Measurements from ENCODE around the gene DCPS. TPM values are rescaled to one million over a fixed set of nuclear protein-coding genes. Genes with fewer than 3 reads are reported as not detected.
"Not testable (repeated sequence)": the region's sequence is repeated elsewhere in the genome, so short reads cannot be mapped to it uniquely, and the experiment has no call there.

DCPS gene
- total RNA-seq, 1 experiment from 2014 or later, result 26.2 TPM

GRCh38 chr11:126363706-126364248 is 59.9 kb downstream of the DCPS start (continued):
- TF ChIP-seq CDX4 (CRISPR knock-in tag; IDR thresholded peaks at IDR 0.05; ENCODE audit: borderline replicate concordance), result no peak

- ATAC-seq; H3K27me3 Mint-ChIP-seq (ENCODE audit: low read depth); DNase-seq (ENCODE audit: low spot score); H3K27ac Mint-ChIP-seq; CTCF ChIA-PET; H3K4me3 Mint-ChIP-seq; H3K36me3 Mint-ChIP-seq; H3K9me3 Mint-ChIP-seq; POLR2A ChIA-PET: not testable (repeated sequence)
- peaks cover 47% of the 10 kb centered on the region for H3K4me1 Mint-ChIP-seq
Measured at GRCh38 chr11:126364735-126365134, 60.9 kb downstream of the DCPS start.

GRCh38 chr11:126365508-126365907 is 61.6 kb downstream of the DCPS start:
- H3K27me3 Mint-ChIP-seq (ENCODE audit: low read depth); DNase-seq (ENCODE audit: low spot score); CTCF ChIA-PET; H3K4me3 Mint-ChIP-seq; ATAC-seq; H3K27ac Mint-ChIP-seq; H3K36me3 Mint-ChIP-seq; H3K9me3 Mint-ChIP-seq; POLR2A ChIA-PET: not testable (repeated sequence)
- peaks cover 44% of the 10 kb centered on the region for H3K4me1 Mint-ChIP-seq

GRCh38 chr11:126366064-126366822 is 62.4 kb downstream of the DCPS start:
- Mint-ChIP-seq H3K27ac (peak overlapping the region; percentile 65; the same call in 1 of the 2 replicates), H3K4me3 (peak overlapping the region; percentile 25; the same call in 1 of the 2 replicates), H3K27me3 (ENCODE audit: low read depth) (no peaks in the 10 kb centered on the region), H3K9me3 (no peaks in the 10 kb centered on the region), H3K36me3 (no peaks in the 10 kb centered on the region), H3K4me1 (peaks cover 38% of the 10 kb centered on the region)
- TF ChIP-seq AR (CRISPR knock-in tag; IDR thresholded peaks at IDR 0.05) (no peak), USF2 (CRISPR knock-in tag; IDR thresholded peaks at IDR 0.05) (no peak), ETV6 (CRISPR knock-in tag; IDR thresholded peaks at IDR 0.05) (no peak), PREB (CRISPR knock-in tag; IDR thresholded peaks at IDR 0.05; ENCODE audit: borderline replicate concordance) (no peak), GABPB1 (CRISPR knock-in tag; IDR thresholded peaks at IDR 0.05) (no peak), SMAD3 (CRISPR knock-in tag; IDR thresholded peaks at IDR 0.05; ENCODE audit: borderline replicate concordance) (no peak)
- POLR2A ChIA-PET, result no interaction called here
- DNase-seq (ENCODE audit: low spot score), result no peak
- ATAC-seq, result no peak
- CTCF ChIA-PET, result interaction anchor here (0.7 kb wide), 1 partner anchor 56 kb away, joined by 5 read pairs; no protein-coding TSS in a partner anchor

- CTCF ChIA-PET; H3K4me3 Mint-ChIP-seq; H3K27ac Mint-ChIP-seq; H3K9me3 Mint-ChIP-seq; H3K27me3 Mint-ChIP-seq (ENCODE audit: low read depth); H3K36me3 Mint-ChIP-seq: not testable (repeated sequence)
- DNase-seq (ENCODE audit: low spot score), result peak; percentile 38
- peak; percentile 44 for ATAC-seq
- H3K4me1 Mint-ChIP-seq, result peaks cover 38% of the 10 kb centered on the region
- POLR2A ChIA-PET, result interaction anchor here (0.7 kb wide), 1 partner anchor 98 kb away, joined by 4 read pairs; no protein-coding TSS in a partner anchor
- TF ChIP-seq ZNF263 (CRISPR knock-in tag; IDR thresholded peaks at IDR 0.05; ENCODE audit: low read depth), result peak; percentile 94
Measured at GRCh38 chr11:126366823-126367654, 63.2 kb downstream of the DCPS start.

GRCh38 chr11:126367806-126368205 is 63.9 kb downstream of the DCPS start:
- H3K4me3 Mint-ChIP-seq; H3K9me3 Mint-ChIP-seq; H3K27ac Mint-ChIP-seq; DNase-seq (ENCODE audit: low spot score); H3K27me3 Mint-ChIP-seq (ENCODE audit: low read depth); CTCF ChIA-PET; ATAC-seq; H3K36me3 Mint-ChIP-seq: not testable (repeated sequence)
- peaks cover 38% of the 10 kb centered on the region for H3K4me1 Mint-ChIP-seq
- POLR2A ChIA-PET, result interaction anchor here (0.7 kb wide), 1 partner anchor 97 kb away, joined by 4 read pairs; no protein-coding TSS in a partner anchor
